Esophagus muscularis mucosa (tissue), 3 donors: ENCODE results near the gene CTRB1.

Experiments used
- POLR2A ChIP-seq: fragments of 450-650 bp; IDR thresholded peaks from one replicate; pipeline ENCODE4 v1.6.1; 2017; ENCODE audit warnings: antibody characterized with exemption, moderate library complexity, mild to moderate bottlenecking, low read depth
- POLR2AphosphoS5 ChIP-seq, 2 donors: sonication (generic); formaldehyde crosslinking; IDR thresholded peaks; one replicate each; pipeline ENCODE4 v1.6.1; 2017; ENCODE audit warnings: antibody characterized with exemption in 2 of 2
- TF ChIP-seq, protein P1 (sequence below), 3 experiments: fragments of 200-600 bp in 2 of 3; fragments of 450-650 bp in 1 of 3; sonication (generic) in 2 of 3; IDR thresholded peaks; one replicate each; pipeline ENCODE4 v1.5.1; 2017 to 2019; ENCODE audit warnings: antibody characterized with exemption in 3 of 3, mild to moderate bottlenecking in 2 of 3, moderate library complexity in 1 of 3

DNA sequence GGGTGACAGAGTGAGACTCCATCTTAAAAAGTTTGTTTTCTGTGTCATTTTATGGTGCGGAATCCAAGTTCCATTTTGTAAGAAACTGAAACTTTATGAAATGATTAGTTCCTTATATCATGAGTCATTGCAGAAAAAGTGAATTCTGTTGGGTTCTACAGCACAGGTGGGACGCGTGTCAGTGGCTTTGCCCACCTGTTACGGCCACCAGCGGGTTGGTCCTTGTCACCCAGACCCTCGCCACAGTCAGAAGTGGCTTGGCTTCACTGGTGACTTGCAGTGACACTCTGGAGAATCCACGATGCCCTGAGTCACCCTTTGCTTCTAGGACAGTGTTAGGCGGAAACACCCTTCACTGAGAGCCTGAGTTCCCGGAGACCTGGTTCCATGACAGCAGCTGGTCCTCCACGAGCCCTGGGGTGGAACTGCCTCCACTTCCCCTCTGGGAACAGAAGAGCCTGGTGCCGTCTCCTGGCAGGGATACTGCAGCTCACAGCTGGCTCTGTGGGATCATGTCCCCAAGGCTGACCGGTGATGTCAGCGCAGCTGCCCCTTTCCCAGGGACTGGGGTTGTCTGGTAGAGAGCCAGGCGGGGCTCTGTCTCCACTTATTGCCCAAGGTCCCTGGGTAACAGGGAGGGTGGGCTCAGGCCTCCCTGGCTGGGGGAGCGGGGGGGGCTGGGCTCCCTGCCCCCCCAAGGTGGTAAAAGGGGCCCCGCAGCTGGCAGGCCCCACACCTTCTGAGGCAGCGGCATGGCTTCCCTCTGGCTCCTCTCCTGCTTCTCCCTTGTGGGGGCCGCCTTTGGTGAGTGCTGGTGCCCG lies at the start of gene CTRB1:
- TF ChIP-seq, protein P1, sequence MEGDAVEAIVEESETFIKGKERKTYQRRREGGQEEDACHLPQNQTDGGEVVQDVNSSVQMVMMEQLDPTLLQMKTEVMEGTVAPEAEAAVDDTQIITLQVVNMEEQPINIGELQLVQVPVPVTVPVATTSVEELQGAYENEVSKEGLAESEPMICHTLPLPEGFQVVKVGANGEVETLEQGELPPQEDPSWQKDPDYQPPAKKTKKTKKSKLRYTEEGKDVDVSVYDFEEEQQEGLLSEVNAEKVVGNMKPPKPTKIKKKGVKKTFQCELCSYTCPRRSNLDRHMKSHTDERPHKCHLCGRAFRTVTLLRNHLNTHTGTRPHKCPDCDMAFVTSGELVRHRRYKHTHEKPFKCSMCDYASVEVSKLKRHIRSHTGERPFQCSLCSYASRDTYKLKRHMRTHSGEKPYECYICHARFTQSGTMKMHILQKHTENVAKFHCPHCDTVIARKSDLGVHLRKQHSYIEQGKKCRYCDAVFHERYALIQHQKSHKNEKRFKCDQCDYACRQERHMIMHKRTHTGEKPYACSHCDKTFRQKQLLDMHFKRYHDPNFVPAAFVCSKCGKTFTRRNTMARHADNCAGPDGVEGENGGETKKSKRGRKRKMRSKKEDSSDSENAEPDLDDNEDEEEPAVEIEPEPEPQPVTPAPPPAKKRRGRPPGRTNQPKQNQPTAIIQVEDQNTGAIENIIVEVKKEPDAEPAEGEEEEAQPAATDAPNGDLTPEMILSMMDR (IDR thresholded peaks at IDR 0.05): no peak
- TF ChIP-seq POLR2A (no peak), POLR2AphosphoS5 (IDR thresholded peaks at IDR 0.05) (no peak)
